HG03378 (cell line): Measurements from ENCODE around the gene MTFP1.
"Not testable (repeated sequence)": the region's sequence is repeated elsewhere in the genome, so short reads cannot be mapped to it uniquely, and the experiment has no call there.

Source experiments
- ATAC-seq: cut with Tn5 transposase; IDR thresholded peaks from one replicate; pipeline ENCODE4 v1.9.1; 2021; ENCODE audit warnings: mild to moderate bottlenecking, moderate library complexity; ENCODE audit not compliant: unreplicated experiment

MTFP1 gene

DNA sequence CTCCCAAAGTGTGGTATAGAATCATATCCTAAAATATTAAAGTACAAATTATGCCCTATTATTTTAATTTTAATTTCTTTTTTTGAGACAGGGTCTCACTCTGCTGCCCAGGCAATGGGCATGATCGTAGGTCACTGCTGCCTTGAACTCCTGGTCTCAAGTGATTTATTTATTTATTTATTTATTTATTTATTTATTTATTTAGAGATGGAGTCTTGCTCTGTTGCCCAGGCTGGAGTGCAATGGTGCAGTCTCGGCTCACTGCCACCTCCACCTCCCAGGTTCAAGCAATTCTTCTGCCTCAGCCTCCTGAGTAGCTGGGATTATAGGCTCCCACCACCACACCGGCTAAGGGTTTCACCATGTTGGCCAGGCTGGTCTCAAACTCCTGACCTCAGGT, 24.5 kb upstream of the MTFP1 start:
- ATAC-seq, result not testable (repeated sequence)

DNA sequence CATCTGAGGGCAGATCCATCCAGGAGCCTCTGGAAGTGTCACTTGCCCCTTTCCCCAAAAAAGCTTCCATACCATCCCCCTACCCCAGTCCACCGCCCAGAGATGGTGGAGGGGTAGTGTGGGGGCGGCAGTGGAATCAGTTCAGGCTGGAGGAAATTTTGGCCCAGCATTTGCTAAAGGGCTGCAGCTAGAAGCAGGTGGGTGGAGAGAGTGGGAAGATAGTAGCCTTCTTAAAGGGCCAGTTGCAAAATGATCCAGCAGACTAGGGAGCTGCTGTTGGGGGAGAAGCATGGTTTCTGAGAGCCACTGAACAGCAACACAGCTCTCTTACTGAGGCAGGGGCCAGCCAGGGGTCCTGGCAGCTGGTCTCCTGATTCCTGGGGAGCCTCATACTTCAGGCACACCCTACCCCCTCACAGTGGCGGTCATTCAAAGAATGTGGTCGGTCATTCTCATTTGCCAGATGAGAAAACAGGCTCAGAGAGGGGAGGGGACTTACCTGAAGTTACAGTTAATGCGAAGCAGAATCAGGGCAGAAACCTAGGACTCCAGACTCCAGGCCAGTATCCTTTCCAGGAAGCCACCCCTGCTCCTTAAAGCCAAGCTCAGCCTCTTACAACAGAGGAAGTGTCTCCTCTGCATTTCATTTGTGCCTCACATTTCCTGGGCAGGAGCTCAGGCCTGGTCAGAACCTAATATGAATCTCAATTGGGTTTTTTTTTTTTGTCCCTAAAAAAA, 23.4 kb upstream of the MTFP1 start:
- ATAC-seq, result no peak

DNA sequence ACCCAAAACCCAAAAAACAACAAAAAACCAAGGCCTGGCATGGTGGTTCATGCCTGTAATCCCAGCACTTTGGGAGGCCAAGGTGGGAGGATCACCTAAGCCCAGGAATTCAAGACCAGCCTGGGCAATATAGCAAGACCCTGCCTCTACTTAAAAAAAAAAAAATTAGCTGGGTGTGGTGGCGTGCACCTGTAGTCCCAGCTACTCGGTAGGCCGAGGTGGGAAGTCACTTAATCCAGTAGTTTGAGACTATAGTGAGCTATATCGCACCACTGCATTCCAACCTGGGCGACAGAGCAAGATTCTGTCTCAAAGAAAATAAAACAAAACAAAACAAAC, 22.8 kb upstream of the MTFP1 start:
- not testable (repeated sequence) for ATAC-seq

DNA sequence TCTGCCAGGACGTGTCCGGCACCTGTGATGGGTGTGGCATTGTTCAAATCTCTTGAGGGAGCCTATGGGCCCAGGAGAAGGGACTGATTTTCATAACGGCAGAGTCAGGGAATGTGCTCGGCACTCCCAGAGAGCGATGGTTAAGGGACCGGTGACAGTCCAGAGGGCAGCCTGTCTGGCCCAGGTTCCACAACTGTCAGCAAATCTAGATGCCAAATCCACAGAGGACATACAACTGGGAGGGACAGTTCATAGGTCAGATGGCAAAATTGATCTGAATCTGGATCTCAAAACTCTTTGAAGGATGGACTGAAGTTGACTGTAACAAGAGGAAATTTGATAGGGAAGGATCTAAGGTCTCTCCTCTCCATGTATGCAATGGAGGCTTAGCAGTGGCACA, 21.3 kb upstream of the MTFP1 start:
- no peak for ATAC-seq

DNA sequence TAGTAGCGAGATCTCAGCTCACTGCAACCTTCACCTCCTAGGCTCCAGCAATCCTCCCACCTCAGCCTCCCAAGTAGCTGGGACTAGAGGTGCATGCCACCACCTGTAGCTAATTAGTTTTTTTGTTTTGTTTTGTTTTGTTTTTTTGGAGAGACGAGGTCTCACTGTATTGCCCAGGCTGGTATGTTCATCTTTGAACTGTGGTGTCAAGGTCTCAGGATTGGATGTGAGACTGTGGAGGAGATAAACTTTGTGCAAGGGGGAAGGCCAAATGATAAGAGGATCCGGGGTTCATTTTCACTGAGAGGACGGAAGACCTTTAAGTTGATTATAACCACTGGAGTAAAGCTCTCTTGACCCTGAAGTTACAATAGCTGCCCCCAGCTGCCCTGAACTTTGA, 19.8 kb upstream of the MTFP1 start:
- no peak for ATAC-seq

DNA sequence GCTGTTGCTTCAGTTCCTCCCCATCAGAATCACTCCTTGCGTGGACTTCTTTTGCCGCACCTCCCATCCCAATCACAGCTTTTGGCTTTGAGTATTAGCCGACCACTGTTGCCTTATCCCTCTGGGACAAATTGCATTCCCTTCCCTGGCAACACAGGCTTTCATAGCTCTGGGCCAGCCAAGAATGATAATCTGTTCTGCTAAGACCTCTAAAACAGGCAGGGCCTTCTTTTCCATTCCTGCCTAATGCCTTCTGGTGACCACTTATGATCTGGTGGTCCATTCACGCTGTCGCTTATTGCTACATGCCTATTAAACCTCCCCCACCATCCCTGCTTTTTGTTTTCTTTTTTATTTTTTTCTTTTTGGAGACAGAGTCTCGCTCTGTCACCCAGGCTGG, 19.2 kb upstream of the MTFP1 start:
- no peak for ATAC-seq

DNA sequence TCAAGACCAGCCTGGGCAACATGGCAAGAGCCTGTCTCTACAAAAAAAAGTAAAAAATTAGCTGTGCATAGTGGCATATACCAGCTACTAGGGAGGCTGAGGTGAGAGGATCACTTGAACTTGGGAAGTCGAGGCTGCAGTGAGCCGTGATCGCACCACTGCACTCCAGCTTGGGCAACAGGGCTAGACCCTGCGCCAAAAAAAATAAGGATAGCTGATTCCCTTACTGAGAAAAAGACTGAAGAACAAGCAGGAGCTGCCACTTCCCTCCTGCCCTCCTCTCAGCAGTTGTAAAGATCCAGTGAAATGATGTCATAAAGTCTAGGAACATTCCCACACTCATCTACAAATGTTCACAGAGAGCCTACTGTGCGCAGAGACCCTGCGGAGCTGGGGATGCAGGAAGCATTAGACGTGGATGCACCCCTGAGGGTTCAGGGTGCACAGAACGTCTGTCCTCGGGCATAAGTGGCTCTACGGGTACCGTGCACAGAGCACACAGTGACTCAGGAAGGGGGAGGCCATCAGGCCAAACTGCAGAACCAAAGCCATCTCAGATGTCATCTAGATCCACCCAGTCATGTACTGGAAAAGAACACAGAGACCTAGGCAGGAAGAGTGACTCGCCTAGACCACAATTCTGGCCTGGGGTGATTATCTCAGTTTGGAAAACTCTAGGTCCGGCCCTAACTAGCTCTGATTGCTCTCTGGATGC, 17.0 kb upstream of the MTFP1 start:
- ATAC-seq, result no peak

DNA sequence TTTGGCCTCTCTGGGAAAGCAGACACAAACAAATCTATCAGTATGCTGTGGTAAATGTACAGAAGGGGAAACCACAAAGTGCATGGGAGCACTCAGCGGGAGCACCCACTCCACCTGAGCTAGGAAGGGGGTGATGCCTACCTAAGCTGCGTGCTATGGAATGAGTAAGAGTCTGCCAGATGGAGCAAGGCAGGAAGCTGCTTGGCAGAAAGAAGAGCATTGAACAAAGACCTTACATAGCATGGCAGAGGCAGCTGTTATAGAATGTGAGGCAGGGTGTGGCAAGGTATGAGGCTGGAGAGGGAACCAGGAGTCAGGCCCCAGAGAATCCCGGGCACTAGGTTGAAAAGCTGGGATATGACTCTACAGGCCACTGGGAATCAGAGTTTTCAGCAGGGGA, 13.8 kb upstream of the MTFP1 start:
- no peak for ATAC-seq

DNA sequence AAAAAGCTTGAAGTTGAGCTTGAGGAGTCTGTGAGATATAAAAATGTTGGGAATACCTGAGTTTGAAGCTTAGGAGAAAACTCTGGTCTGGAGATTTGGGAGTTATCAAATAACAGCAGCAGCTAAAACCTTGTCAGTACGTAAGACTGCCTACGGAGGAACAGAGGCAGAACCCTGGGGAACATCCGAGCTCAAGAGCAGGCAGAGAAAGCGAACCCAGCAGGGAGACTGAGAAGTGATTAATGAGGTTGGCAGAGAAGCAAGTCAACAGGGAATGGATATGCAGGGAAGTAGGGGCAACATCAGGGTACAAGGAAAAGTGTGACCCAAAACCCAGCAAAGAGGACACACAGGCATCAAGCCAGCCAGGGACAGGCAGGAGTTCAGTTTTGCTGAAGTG, 12.6 kb upstream of the MTFP1 start:
- ATAC-seq, result no peak

DNA sequence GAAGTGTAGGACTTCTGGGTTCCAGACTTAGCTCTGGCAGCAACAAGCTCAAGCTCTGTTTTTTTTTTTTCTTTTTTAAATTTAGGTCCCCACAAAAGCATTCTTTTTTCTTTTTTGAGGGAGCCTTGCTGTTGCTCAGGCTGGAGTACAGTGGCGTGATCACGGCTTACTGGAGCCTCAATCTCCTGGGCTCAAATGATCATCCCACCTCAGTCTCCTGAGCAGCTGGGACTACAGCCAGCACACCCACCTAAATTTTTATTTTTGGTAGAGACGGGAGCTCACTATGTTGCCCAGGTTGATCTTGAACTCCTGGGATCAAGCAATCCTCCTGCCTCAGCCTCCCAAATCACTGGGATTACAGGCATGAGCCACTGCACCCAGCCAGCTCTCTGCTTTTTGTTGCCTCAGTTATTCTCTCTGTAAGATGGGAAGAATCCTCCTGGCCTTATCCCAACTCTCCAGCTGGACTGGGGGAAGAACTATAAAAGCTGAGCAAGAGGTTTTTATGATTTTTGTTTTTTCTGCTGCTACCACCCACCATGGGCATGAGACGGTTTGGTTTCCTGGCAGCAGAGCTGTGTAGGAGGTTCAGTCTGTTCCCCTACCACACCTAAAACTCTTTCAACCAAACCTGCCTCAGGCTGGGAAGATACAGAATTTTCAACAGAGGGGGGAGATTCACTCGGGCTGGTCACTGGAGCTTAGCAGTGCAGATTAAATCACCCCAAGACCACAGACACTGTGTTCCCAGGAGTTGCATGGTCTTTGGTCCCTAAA, 11.6 kb upstream of the MTFP1 start:
- no peak for ATAC-seq

DNA sequence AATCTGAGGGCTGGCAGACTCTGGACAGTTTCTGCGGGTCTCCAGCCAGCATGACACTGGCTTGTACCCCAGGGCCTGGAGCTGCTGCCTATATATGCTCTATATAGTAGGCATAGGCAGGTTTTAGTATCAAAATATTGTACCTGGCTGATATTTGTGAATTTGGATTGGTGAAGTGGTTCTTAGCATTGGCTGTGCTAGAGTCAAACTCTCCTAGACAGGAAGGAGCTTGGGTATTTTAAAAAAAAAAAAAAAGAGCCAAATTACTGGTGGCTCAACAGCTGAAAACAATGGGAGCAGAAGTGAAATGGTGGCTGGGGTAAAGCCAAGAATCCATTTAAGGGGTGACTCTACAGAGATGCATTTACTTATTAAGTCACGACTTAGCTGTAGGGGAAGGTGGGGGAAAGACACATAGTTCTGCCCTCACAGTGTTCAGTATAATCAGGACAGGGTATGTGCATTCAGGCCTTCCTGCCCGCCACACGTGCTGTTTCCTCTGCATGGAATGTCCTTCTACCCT, 11.0 kb upstream of the MTFP1 start:
- ATAC-seq, result no peak

DNA sequence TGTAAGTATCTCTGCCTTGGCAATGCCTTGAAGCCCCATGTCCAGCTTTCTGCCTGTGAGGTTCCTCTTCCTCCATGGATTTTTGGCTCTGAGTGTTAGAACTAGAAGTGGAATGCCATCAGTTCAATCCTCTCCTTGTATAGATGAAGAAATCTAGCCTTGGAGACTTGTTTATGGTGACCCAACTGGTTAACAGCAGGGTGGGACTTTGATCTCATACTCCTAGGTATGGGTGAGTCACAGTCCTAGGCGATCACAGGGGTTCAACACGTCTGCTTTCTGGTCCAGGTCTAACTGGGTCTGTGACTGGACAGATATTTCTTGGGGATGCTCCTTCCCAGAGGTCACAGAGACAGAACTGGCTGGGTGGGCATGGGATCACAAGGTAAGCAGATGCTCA, 9.2 kb upstream of the MTFP1 start:
- no peak for ATAC-seq

DNA sequence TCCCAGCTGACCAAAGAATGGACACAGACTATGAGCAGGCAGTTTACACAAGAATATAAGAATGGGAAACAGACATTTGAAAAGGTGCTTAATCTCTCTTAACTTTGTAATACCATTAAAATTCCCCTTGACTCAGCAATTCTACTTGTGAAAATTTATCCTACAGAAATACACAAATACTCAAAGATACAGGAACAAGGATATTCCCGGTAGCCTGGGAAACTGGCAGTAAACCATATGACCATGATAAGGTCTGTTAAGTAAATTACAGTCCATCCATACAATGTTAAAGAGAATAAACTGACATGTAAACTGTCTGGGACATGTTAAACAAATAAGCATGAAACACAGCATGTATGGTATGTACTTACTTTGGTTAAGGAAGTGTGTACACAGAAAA, 8.7 kb upstream of the MTFP1 start:
- ATAC-seq, result no peak

DNA sequence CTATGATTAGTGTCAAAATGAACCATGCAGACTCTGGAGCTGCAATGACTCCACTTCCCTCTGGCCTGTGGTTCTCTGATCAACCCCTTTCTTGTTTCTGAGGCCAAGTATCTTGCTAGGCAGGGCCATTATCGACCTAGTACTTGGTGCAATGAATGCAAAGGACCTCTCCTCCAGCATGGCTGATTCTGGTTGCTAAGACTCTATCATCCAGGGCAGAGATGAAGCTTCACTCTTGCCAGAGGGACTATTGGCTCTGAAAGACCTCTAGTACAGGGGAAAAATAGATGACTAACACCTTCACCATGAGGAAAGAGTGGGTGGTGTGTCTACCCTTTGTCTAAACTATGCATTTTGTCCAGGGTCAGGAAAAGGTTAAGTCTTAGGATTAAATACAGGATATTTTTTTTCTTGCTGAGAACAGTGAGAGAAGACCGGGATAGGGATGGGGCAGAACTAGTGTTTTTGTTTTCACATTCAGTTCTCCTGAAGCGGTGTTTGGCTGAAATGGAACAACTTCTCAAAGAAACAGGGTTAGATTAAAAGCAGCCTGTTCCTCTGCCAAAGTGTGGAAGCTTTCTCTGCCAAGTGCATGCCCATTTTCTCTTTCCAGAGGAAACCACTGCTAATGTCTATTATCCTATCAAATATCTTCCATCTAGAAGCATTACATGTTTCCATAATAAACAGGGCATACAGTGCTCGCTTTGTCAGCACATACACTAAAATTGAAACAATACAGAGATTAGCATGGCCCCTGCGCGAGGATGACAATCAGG, 5.0 kb upstream of the MTFP1 start:
- no peak for ATAC-seq

DNA sequence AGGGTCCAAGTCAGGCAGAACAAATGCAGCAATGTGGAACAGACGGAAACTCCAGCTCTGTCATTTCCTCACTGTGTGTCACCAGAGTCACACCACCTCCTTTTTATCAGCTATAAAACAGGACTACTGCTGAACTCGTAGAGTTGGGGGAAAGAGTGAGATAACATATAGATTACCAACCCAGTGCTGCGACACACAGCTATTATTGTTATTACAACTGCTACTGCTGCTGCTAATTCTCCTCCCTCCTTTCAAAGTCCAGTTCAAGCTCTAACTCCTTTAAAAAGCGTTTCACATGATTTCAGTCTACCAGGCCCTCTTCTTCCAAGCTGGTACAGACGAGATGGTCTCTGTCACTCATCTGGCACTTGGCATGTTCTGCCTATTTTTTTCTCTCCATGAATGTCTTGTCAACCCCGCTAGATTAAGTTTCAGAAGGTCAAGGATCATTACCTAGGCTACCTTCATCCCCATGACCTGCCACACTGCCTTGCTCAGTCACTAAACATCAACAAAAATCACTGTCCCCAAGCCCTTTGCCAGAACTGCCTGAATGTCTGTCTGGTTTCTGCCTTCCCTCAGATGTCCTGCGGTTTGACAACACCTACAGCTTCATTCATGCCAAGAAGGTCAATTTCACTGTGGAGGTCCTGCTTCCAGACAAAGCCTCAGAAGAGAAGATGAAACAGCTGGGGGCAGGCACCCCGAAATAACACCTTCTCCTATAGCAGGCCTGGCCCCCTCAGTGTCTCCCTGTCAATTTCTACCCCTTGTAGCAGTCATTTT, 3.7 kb upstream of the MTFP1 start:
- no peak for ATAC-seq

DNA sequence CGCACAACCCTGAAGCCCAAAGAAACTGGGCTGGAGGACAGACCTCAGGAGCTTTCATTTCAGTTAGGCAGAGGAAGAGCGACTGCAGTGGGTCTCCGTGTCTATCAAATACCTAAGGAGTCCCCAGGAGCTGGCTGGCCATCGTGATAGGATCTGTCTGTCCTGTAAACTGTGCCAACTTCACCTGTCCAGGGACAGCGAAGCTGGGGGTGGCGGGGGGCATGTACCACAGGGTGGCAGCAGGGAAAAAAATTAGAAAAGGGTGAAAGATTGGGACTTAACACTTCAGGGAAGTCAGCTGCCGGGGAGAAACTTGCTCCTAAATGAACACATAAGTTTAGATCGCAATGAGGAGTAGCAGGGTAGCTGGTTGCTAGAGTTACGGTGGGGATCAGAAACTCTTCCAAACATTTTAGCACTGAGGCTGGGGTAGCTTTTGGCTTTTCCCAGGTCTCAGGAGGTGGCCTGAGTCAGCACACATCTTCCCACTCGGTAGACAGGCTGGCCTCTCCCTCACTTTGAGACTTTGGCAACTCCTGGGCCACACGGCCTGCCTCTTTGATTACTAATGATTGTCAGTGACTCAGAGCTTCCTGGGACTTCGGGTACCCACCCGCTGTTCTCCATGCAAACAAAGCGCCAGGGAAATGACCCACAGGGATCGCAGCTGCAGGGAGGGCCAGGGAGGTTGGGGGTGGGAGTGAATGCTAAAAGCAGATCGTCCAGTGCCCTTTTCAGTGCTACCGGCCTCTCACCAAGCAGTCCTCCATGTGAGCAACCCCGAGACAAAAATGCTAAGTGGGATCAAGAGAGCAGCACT, 2.9 kb upstream of the MTFP1 start:
- no peak for ATAC-seq

DNA sequence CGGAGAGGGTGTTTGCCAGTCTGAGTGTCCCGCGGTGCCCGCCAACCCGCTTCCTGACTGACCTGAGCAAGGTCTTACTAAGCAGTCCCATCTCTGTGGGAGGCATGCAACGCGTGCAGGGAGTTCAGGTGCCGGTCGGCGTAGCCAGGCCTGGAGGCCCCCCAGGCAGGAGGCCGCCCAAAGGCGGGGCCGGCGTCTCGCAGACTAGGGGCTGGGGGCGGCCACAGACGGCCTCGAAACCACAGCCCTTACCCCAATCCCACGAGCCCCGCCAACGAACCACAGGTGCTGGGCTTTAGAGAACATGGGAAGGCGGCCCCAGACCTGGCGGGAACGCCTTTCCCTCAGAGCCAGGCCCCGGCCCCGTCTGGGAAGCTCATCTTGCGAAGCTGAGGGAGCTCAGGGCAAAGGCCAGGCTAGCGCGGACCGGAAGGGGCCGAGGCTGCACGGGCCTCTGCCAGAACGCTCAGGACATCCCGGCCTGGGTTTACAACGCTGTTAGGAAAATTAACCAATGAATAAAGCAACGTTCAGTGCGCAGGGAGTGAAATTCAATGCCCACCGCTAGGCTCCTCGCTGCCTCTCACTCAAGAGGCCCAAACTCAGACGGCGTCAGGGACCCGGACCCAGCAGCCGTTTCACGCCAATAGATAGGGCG, 2.1 kb upstream of the MTFP1 start:
- ATAC-seq, result peak; percentile 21

DNA sequence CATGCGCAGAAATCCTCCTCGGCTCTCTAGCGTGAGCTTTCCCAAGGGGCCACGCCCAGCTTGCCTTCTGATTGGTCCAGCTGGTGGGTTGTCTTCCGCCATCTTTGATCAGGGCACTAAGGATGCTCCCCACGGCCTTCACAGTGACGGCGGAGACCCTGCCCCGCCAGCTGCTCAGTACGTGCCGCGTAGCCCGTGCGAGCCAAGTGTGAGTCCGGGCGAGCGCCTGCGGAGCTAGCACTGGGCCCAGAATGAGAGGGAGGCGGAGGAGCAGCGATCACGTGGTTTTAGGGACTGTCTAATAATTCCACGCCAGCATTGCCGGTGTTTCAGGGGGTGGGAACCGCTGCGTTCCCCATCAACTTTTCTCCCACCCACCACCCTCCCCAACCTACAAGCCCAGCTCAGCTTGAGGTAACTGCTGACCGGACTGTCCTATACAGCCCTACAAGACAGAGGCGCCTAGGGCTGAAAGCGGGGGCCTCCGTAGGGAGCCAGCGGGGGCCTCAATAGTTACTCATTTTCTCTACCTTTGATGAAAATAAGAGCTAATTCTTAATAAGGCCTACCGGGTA, 1.5 kb upstream of the MTFP1 start:
- ATAC-seq, result peak; percentile 78
